ENCODE data around the gene CMSS1. TPM values are rescaled to one million over a fixed set of nuclear protein-coding genes. Genes with fewer than 3 reads are reported as not detected.

CMSS1 gene
- total RNA-seq, 2 donors from 2014 or later: 18.9 to 20.4 TPM

- Mint-ChIP-seq H3K36me3 (ENCODE audit: low read depth) (no peaks in the 10 kb centered on the region), H3K27ac (no peak overlapping the region), H3K4me1 (peaks cover 7% of the 10 kb centered on the region), H3K27me3 (no peaks in the 10 kb centered on the region), H3K4me3 (no peak overlapping the region)
- no peaks in the 10 kb centered on the region for H3K9me3 ChIP-seq (ENCODE audit: control insufficient read depth, low read length, poor library complexity, severe bottlenecking)
- ATAC-seq: no peak
- DNase-seq: no peak
These were observed 116.5 kb downstream of the CMSS1 start for GRCh38 chr3:99933971-99934750.

- peaks cover 4% of the 10 kb centered on the region for H3K4me1 Mint-ChIP-seq
- no peaks in the 10 kb centered on the region for H3K36me3 Mint-ChIP-seq (ENCODE audit: low read depth)
- DNase-seq (no peak), ATAC-seq (no peak)
- no peaks in the 10 kb centered on the region for H3K27me3 Mint-ChIP-seq
- no peak overlapping the region for H3K27ac Mint-ChIP-seq
- no peaks in the 10 kb centered on the region for H3K9me3 ChIP-seq (ENCODE audit: control insufficient read depth, low read length, poor library complexity, severe bottlenecking)
- H3K4me3 Mint-ChIP-seq: no peak overlapping the region
These were observed 117.5 kb downstream of the CMSS1 start for GRCh38 chr3:99934975-99935797.

- ATAC-seq: no peak
- no peak overlapping the region for H3K27ac Mint-ChIP-seq
- peaks cover 5% of the 10 kb centered on the region for H3K4me1 Mint-ChIP-seq
These were observed 120.7 kb downstream of the CMSS1 start for GRCh38 chr3:99938270-99938911.

GRCh38 chr3:99939876-99940275, 122.2 kb downstream of the CMSS1 start:
- no peaks in the 10 kb centered on the region for H3K27me3 Mint-ChIP-seq
- DNase-seq (no peak), ATAC-seq (no peak)
- no peak overlapping the region for H3K4me3 Mint-ChIP-seq
- peaks cover 9% of the 10 kb centered on the region for H3K4me1 Mint-ChIP-seq
- peaks cover 3% of the 10 kb centered on the region for H3K36me3 Mint-ChIP-seq (ENCODE audit: low read depth)
- H3K9me3 ChIP-seq (ENCODE audit: control insufficient read depth, low read length, poor library complexity, severe bottlenecking): no peaks in the 10 kb centered on the region
- no peak overlapping the region for H3K27ac Mint-ChIP-seq

More at GRCh38 chr3:99938270-99938911, 120.7 kb downstream of the CMSS1 start:
- Mint-ChIP-seq H3K4me3 (no peak overlapping the region), H3K36me3 (ENCODE audit: low read depth) (peaks cover 3% of the 10 kb centered on the region), H3K27me3 (no peaks in the 10 kb centered on the region)
- no peak for DNase-seq
- no peaks in the 10 kb centered on the region for H3K9me3 ChIP-seq (ENCODE audit: control insufficient read depth, low read length, poor library complexity, severe bottlenecking)

GRCh38 chr3:99940350-99940749, 122.7 kb downstream of the CMSS1 start:
- Mint-ChIP-seq H3K36me3 (ENCODE audit: low read depth) (peaks cover 3% of the 10 kb centered on the region), H3K4me1 (peaks cover 12% of the 10 kb centered on the region), H3K27me3 (no peaks in the 10 kb centered on the region), H3K4me3 (no peak overlapping the region), H3K27ac (no peak overlapping the region)
- ATAC-seq: no peak
- no peak for DNase-seq
- H3K9me3 ChIP-seq (ENCODE audit: control insufficient read depth, low read length, poor library complexity, severe bottlenecking): no peaks in the 10 kb centered on the region

- Mint-ChIP-seq H3K36me3 (ENCODE audit: low read depth) (peaks cover 3% of the 10 kb centered on the region), H3K4me3 (no peak overlapping the region), H3K27ac (no peak overlapping the region), H3K4me1 (peaks cover 12% of the 10 kb centered on the region), H3K27me3 (no peaks in the 10 kb centered on the region)
- no peak for ATAC-seq
- no peaks in the 10 kb centered on the region for H3K9me3 ChIP-seq (ENCODE audit: control insufficient read depth, low read length, poor library complexity, severe bottlenecking)
- no peak for DNase-seq
These were observed 123.5 kb downstream of the CMSS1 start for GRCh38 chr3:99941211-99941610.

- Mint-ChIP-seq H3K27ac (no peak overlapping the region), H3K4me3 (no peak overlapping the region), H3K4me1 (peaks cover 9% of the 10 kb centered on the region), H3K36me3 (ENCODE audit: low read depth) (peaks cover 3% of the 10 kb centered on the region), H3K27me3 (no peaks in the 10 kb centered on the region)
- ATAC-seq (no peak), DNase-seq (no peak)
- H3K9me3 ChIP-seq (ENCODE audit: control insufficient read depth, low read length, poor library complexity, severe bottlenecking): no peaks in the 10 kb centered on the region
These were observed 126.5 kb downstream of the CMSS1 start for GRCh38 chr3:99943931-99944761.

- DNase-seq (no peak), ATAC-seq (no peak)
- Mint-ChIP-seq H3K27me3 (no peaks in the 10 kb centered on the region), H3K36me3 (ENCODE audit: low read depth) (peaks cover 3% of the 10 kb centered on the region), H3K4me1 (peaks cover 10% of the 10 kb centered on the region), H3K4me3 (no peak overlapping the region), H3K27ac (no peak overlapping the region)
- no peaks in the 10 kb centered on the region for H3K9me3 ChIP-seq (ENCODE audit: control insufficient read depth, low read length, poor library complexity, severe bottlenecking)
These were observed 127.8 kb downstream of the CMSS1 start for GRCh38 chr3:99945328-99945995.

- no peak overlapping the region for H3K27ac Mint-ChIP-seq
- DNase-seq: no peak
- H3K36me3 Mint-ChIP-seq (ENCODE audit: low read depth): no peaks in the 10 kb centered on the region
- no peaks in the 10 kb centered on the region for H3K9me3 ChIP-seq (ENCODE audit: control insufficient read depth, low read length, poor library complexity, severe bottlenecking)
- no peak overlapping the region for H3K4me3 Mint-ChIP-seq
- no peaks in the 10 kb centered on the region for H3K27me3 Mint-ChIP-seq
- ATAC-seq: no peak
- H3K4me1 Mint-ChIP-seq: peaks cover 11% of the 10 kb centered on the region
These were observed 129.7 kb downstream of the CMSS1 start for GRCh38 chr3:99947356-99947755.

GRCh38 chr3:99948467-99949089, 130.9 kb downstream of the CMSS1 start:
- H3K4me1 Mint-ChIP-seq: peaks cover 11% of the 10 kb centered on the region
- H3K27me3 Mint-ChIP-seq: no peaks in the 10 kb centered on the region
- H3K9me3 ChIP-seq (ENCODE audit: control insufficient read depth, low read length, poor library complexity, severe bottlenecking): no peaks in the 10 kb centered on the region
- ATAC-seq (no peak), DNase-seq (no peak)
- H3K36me3 Mint-ChIP-seq (ENCODE audit: low read depth): no peaks in the 10 kb centered on the region
- no peak overlapping the region for H3K4me3 Mint-ChIP-seq
- no peak overlapping the region for H3K27ac Mint-ChIP-seq

GRCh38 chr3:99949956-99950670, 132.5 kb downstream of the CMSS1 start:
- no peaks in the 10 kb centered on the region for H3K9me3 ChIP-seq (ENCODE audit: control insufficient read depth, low read length, poor library complexity, severe bottlenecking)
- Mint-ChIP-seq H3K27me3 (no peaks in the 10 kb centered on the region), H3K27ac (no peak overlapping the region)

More at GRCh38 chr3:99949956-99950670, 132.5 kb downstream of the CMSS1 start:
- DNase-seq (no peak), ATAC-seq (no peak)
- no peak overlapping the region for H3K4me3 Mint-ChIP-seq
- H3K36me3 Mint-ChIP-seq (ENCODE audit: low read depth): no peaks in the 10 kb centered on the region
- H3K4me1 Mint-ChIP-seq: peaks cover 5% of the 10 kb centered on the region
